ENCODE measurements around the gene MCTP1. TPM values are rescaled to one million over a fixed set of nuclear protein-coding genes. Genes with fewer than 3 reads are reported as not detected.
"Not testable (repeated sequence)": the region's sequence is repeated elsewhere in the genome, so short reads cannot be mapped to it uniquely, and the experiment has no call there.

The MCTP1 gene
- total RNA-seq, 1 donor from 2014 or later: 1.9 TPM

GRCh38 chr5:94841598-94842322, 443.1 kb downstream of the MCTP1 start:
- H3K4me3 Mint-ChIP-seq: no peak overlapping the region
- H3K4me1 Mint-ChIP-seq: no peaks in the 10 kb centered on the region
- CTCF ChIA-PET: no interaction called here
- no peak overlapping the region for H3K27ac Mint-ChIP-seq
- POLR2A ChIA-PET: no interaction called here
- intact Hi-C loops (cut with micrococcal nuclease): no loop called here
- no peak for ATAC-seq (ENCODE audit: low read depth)
- H3K9me3 Mint-ChIP-seq: no peaks in the 10 kb centered on the region
- H3K27me3 Mint-ChIP-seq: peaks cover 6% of the 10 kb centered on the region
- DNase-seq: no peak
- H3K36me3 Mint-ChIP-seq (ENCODE audit: low read depth): no peaks in the 10 kb centered on the region
- TF ChIP-seq, protein P1, sequence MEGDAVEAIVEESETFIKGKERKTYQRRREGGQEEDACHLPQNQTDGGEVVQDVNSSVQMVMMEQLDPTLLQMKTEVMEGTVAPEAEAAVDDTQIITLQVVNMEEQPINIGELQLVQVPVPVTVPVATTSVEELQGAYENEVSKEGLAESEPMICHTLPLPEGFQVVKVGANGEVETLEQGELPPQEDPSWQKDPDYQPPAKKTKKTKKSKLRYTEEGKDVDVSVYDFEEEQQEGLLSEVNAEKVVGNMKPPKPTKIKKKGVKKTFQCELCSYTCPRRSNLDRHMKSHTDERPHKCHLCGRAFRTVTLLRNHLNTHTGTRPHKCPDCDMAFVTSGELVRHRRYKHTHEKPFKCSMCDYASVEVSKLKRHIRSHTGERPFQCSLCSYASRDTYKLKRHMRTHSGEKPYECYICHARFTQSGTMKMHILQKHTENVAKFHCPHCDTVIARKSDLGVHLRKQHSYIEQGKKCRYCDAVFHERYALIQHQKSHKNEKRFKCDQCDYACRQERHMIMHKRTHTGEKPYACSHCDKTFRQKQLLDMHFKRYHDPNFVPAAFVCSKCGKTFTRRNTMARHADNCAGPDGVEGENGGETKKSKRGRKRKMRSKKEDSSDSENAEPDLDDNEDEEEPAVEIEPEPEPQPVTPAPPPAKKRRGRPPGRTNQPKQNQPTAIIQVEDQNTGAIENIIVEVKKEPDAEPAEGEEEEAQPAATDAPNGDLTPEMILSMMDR (IDR thresholded peaks at IDR 0.05): no peak

- H3K9me3 Mint-ChIP-seq: no peaks in the 10 kb centered on the region
- CTCF ChIA-PET: no interaction called here
- no peak for DNase-seq
- peaks cover 8% of the 10 kb centered on the region for H3K27me3 Mint-ChIP-seq
- no peaks in the 10 kb centered on the region for H3K4me1 Mint-ChIP-seq
- TF ChIP-seq, protein P1 (IDR thresholded peaks at IDR 0.05): no peak
- no peak for ATAC-seq (ENCODE audit: low read depth)
- no peak overlapping the region for H3K4me3 Mint-ChIP-seq
- POLR2A ChIA-PET: no interaction called here
- intact Hi-C loops (cut with micrococcal nuclease): no loop called here
- H3K27ac Mint-ChIP-seq: no peak overlapping the region
- H3K36me3 Mint-ChIP-seq (ENCODE audit: low read depth): no peaks in the 10 kb centered on the region
Measured at GRCh38 chr5:94833851-94834250, 451.0 kb downstream of the MCTP1 start.

DNA sequence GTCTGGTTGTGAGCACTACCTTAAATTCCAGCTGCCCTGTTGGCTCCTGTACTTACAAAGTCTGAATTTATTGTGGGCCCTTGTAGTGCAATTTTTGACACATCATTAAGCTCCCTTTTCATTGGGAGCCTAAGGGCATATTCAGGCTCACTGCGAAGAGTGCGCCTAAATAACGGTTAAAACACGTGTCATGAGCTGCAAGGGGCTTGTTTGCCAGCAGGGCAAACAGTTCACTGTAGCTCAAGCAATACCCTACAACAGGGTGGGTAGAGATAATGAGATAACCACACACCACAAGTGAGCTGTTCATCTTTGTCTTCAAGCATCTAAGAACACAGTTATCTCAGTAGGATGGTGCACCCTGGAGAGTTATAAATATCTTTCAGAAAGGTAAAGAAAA, 452.2 kb downstream of the MCTP1 start:
- intact Hi-C loops (cut with micrococcal nuclease): no loop called here
- no peak overlapping the region for H3K27ac Mint-ChIP-seq
- ChIA-PET POLR2A (interaction anchor here (0.7 kb wide), 1 partner anchor 23 kb away, joined by 3 read pairs; no protein-coding TSS in a partner anchor), CTCF (no interaction called here)
- TF ChIP-seq, protein P1 (IDR thresholded peaks at IDR 0.05): no peak
- no peak overlapping the region for H3K4me3 Mint-ChIP-seq
- DNase-seq: no peak
- no peak for ATAC-seq (ENCODE audit: low read depth)
- H3K4me1 Mint-ChIP-seq: no peaks in the 10 kb centered on the region
- no peaks in the 10 kb centered on the region for H3K36me3 Mint-ChIP-seq (ENCODE audit: low read depth)
- H3K27me3 Mint-ChIP-seq: peaks cover 8% of the 10 kb centered on the region
- no peaks in the 10 kb centered on the region for H3K9me3 Mint-ChIP-seq

DNA sequence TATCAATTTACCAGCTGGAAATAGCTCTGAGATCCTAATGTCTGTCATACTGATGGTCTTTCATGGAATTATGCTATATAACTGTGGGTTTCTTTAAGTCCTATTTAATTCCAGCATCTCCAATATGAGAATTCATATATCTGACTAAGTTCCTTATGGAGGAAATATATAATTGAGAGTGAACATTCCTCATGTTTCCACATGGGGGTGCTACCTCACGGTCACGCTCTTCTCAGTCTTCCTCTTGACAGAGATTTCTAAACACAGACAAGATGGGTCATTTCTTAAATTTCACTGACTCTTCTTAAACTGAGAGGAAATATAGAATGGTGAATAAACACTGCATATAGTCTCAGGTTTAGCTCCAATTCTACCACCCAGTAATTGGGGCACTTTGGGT, 454.4 kb downstream of the MCTP1 start:
- no peaks in the 10 kb centered on the region for H3K4me1 Mint-ChIP-seq
- peaks cover 14% of the 10 kb centered on the region for H3K27me3 Mint-ChIP-seq
- no peak for DNase-seq
- H3K9me3 Mint-ChIP-seq: no peaks in the 10 kb centered on the region
- ChIA-PET POLR2A (no interaction called here), CTCF (no interaction called here)
- H3K4me3 Mint-ChIP-seq: no peak overlapping the region
- no peak for ATAC-seq (ENCODE audit: low read depth)
- H3K36me3 Mint-ChIP-seq (ENCODE audit: low read depth): no peaks in the 10 kb centered on the region
- TF ChIP-seq, protein P1 (IDR thresholded peaks at IDR 0.05): no peak
- intact Hi-C loops (cut with micrococcal nuclease): no loop called here
- H3K27ac Mint-ChIP-seq: no peak overlapping the region

DNA sequence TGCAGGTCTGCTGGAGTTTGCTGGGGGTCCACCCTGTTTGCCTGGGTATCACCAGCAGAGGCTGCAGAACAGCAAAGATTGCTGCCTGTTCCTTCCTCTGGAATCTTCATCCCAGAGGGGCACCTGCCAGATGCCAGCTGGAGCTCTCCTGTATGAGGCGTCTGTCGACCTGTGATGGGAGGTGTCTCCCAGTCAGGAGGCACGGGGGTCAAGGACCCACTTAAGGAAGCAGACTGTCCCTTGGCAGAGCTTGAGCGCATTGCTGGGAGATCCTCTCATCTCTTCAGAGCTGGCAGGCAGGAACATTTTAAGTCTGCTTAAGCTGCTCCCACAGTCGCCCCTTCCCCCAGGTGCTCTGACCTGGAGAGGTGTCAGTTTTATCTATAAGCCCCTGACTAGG, 456.7 kb downstream of the MCTP1 start:
- H3K4me1 Mint-ChIP-seq; H3K9me3 Mint-ChIP-seq; POLR2A ChIA-PET; ATAC-seq (ENCODE audit: low read depth); H3K4me3 Mint-ChIP-seq; CTCF ChIA-PET; DNase-seq; intact Hi-C loops (cut with micrococcal nuclease); H3K27ac Mint-ChIP-seq; H3K36me3 Mint-ChIP-seq (ENCODE audit: low read depth): not testable (repeated sequence)
- peaks cover 18% of the 10 kb centered on the region for H3K27me3 Mint-ChIP-seq

- TF ChIP-seq, protein P1 (IDR thresholded peaks at IDR 0.05): no peak
- intact Hi-C loops (cut with micrococcal nuclease): no loop called here
- Mint-ChIP-seq H3K4me3 (no peak overlapping the region), H3K4me1 (no peaks in the 10 kb centered on the region), H3K36me3 (ENCODE audit: low read depth) (no peaks in the 10 kb centered on the region), H3K9me3 (no peaks in the 10 kb centered on the region), H3K27me3 (peaks cover 4% of the 10 kb centered on the region), H3K27ac (no peak overlapping the region)
- CTCF ChIA-PET: no interaction called here
- ATAC-seq (ENCODE audit: low read depth): no peak
- POLR2A ChIA-PET: no interaction called here
- DNase-seq: no peak
Measured at GRCh38 chr5:94820488-94820887, 464.4 kb downstream of the MCTP1 start.

Measured in activated B cell treated with CpG ODN at 0.5 μM for 24 hours (primary cell).